T-helper 2 cell treated with Interferon-gamma antibody and Interleukin-4, amounts not matched to agents 100 ng/mL and 5 ng/mL, for 36 hours (primary cell): ENCODE measurements around the gene GSTA4. TPM values are rescaled to one million over a fixed set of nuclear protein-coding genes. Genes with fewer than 3 reads are reported as not detected.
"Not testable (repeated sequence)": the region's sequence is repeated elsewhere in the genome, so short reads cannot be mapped to it uniquely, and the experiment has no call there.

ENCODE experiments used
- intact Hi-C: fragments of 100-400 bp; cut with micrococcal nuclease; formaldehyde crosslinking; loops from one replicate; pipeline ENCODE4 v1.15.1; 2023
- total RNA-seq: library from RNA; stranded (reverse); gene quantifications from 2 replicates; pipeline ENCODE4 v1.2.3, GENCODE V29; 2022

Gene GSTA4
- total RNA-seq, 1 donor from 2014 or later, result 5.4 TPM

GRCh38 chr6:53014744-53015143 is 19.7 kb upstream of the GSTA4 start:
- intact Hi-C loops, result no loop called here

GRCh38 chr6:53014063-53014462 is 19.0 kb upstream of the GSTA4 start:
- intact Hi-C loops, result no loop called here

GRCh38 chr6:53011979-53012378 is 16.9 kb upstream of the GSTA4 start:
- intact Hi-C loops, result no loop called here

- intact Hi-C loops, result no loop called here
Observed at GRCh38 chr6:53010504-53010903, 15.4 kb upstream of the GSTA4 start.

GRCh38 chr6:53009511-53009910 is 14.4 kb upstream of the GSTA4 start:
- intact Hi-C loops, result no loop called here

- intact Hi-C loops, result no loop called here
Observed at GRCh38 chr6:53009056-53009455, 14.0 kb upstream of the GSTA4 start.

- intact Hi-C loops, result not testable (repeated sequence)
Observed at GRCh38 chr6:53008192-53008687, 13.2 kb upstream of the GSTA4 start.

GRCh38 chr6:53005663-53006250 is 10.7 kb upstream of the GSTA4 start:
- intact Hi-C loops, result no loop called here

GRCh38 chr6:52999456-52999855 is 4.4 kb upstream of the GSTA4 start:
- intact Hi-C loops, result loop anchor here (5.0 to 10.0 kb wide), 4 partner anchors 327 to 653 kb away; partner anchors contain the start of genes ELOVL5 and TMEM14A

GRCh38 chr6:52998603-52999002 is 3.5 kb upstream of the GSTA4 start:
- intact Hi-C loops, result loop anchor here (5.0 to 10.0 kb wide), 4 partner anchors 326 to 654 kb away; partner anchors contain the start of genes ELOVL5 and TMEM14A

GRCh38 chr6:52995913-52996645 is 995 bp upstream of the GSTA4 start:
- intact Hi-C loops, result loop anchor here (1.0 to 10.0 kb wide), 10 partner anchors 12 to 656 kb away; partner anchors contain the start of genes EFHC1, ELOVL5, TMEM14A and TRAM2

GRCh38 chr6:52994839-52995088 is 320 bp downstream of the GSTA4 start:
- intact Hi-C loops, result loop anchor here (1.0 to 10.0 kb wide), 9 partner anchors 10 to 658 kb away; partner anchors contain the start of genes EFHC1, ELOVL5, TMEM14A and TRAM2

GRCh38 chr6:52994031-52994838 is 849 bp downstream of the GSTA4 start:
- intact Hi-C loops, result loop anchor here (2.0 to 10.0 kb wide), 4 partner anchors 15 to 599 kb away; partner anchors contain the start of genes EFHC1 and TRAM2

GRCh38 chr6:52992980-52993920 is 1.8 kb downstream of the GSTA4 start:
- intact Hi-C loops, result loop anchor here (10.0 kb wide), 1 partner anchor 598 kb away; no protein-coding TSS in a partner anchor

GRCh38 chr6:52990342-52990741 is 4.7 kb downstream of the GSTA4 start:
- intact Hi-C loops, result loop anchor here (10.0 kb wide), 1 partner anchor 596 kb away; no protein-coding TSS in a partner anchor

- intact Hi-C loops, result loop anchor here (2.0 kb wide), 2 partner anchors 102 to 560 kb away; partner anchors contain the start of gene GCLC
Observed at GRCh38 chr6:52985228-52985627, 9.9 kb downstream of the GSTA4 start.

- intact Hi-C loops, result loop anchor here (1.0 to 5.0 kb wide), 4 partner anchors 11 to 561 kb away; partner anchors contain the start of genes ELOVL5, GCLC and GSTA4
Observed at GRCh38 chr6:52984247-52984646, 10.8 kb downstream of the GSTA4 start.

GRCh38 chr6:52983159-52983848 is 11.8 kb downstream of the GSTA4 start:
- intact Hi-C loops, result loop anchor here (5.0 kb wide), 1 partner anchor 364 kb away; the partner anchor contains the start of gene ELOVL5

- intact Hi-C loops, result loop anchor here (5.0 kb wide), 1 partner anchor 365 kb away; the partner anchor contains the start of gene ELOVL5
Observed at GRCh38 chr6:52982680-52983079, 12.4 kb downstream of the GSTA4 start.
